ENCODE measurements around the gene LITAFD. TPM values are rescaled to one million over a fixed set of nuclear protein-coding genes. Genes with fewer than 3 reads are reported as not detected.

Gene LITAFD
- total and polyA plus RNA-seq, 9 of the 15 experiments (the other 6 are each of a cell fraction or from before 2014, with no cell fraction given), result not detected

DNA sequence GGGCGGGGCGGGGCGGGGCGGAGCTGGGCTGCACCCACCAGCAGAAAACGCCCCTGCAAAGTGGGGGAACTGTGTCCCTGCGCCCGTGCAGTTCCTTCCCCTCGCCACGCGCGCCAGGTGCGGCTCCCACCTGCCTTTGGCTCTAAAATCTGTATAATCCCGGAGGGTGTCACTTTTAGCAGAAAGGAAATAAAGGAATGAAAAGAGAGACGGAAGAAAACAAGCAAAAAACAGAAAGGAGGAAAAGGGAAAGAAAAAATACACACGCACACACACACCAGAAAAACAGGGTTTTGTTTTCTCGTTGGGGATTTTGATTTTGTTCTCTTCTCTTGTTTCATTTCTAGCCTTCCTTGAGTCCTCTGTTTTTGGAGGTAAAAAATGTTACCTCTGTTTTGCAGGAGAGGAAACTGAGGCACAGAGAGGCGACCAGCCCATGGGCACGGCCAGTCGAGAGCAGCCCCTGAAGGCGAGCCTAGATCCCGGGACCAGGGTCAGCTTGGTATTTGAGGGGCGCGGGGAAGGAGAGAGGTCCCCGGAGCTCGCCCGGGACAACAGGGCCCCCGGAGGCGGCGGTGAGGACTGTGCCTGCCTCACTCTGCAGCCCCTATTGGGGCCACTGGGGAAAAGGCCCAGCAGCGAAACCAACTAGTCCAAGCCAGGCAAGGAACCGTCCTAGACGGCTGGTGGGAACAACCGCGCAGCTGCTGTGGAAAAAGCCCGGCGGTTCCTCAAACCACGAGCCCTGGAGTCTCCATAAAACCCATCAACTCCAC lies 12.8 kb upstream of the LITAFD start:
- ChIA-PET CTCF (ENCODE audit: low intra/inter-chr PET ratio) (no interaction called here), POLR2A (interaction anchor here (0.6 to 1.5 kb wide), 6 partner anchors 9 to 310 kb away, joined by 3 to 9 read pairs (median 3); no protein-coding TSS in a partner anchor)
- Histone ChIP-seq H3K4me3 (peak overlapping the region; percentile 39), H3K79me2 (ENCODE audit: control insufficient read depth, insufficient read depth, low read length) (peaks cover 38% of the 10 kb centered on the region), H3K4me1 (replicated peaks in 1 of 2; ENCODE audit: control insufficient read depth in 2 of 2, insufficient read depth in 2 of 2, low read length in 2 of 2) (peaks cover 39 to 60% of the 10 kb centered on the region in 2 experiments), H3K9me3 (replicated peaks; ENCODE audit: control insufficient read depth, insufficient read depth, low read depth, low read length) (no peaks in the 10 kb centered on the region), H3K27ac (ENCODE audit: extremely low read depth, low read depth, low read length) (peak overlapping the region; percentile 63), H3K9ac (ENCODE audit: insufficient read depth in 1 of 2, low read depth in 2 of 2, low read length in 2 of 2) (peak overlapping the region; percentile 67 to 83), H4K20me1 (replicated peaks; ENCODE audit: control insufficient read depth, insufficient read depth, low read length) (peaks cover 27% of the 10 kb centered on the region), H3K9me1 (ENCODE audit: control insufficient read depth, insufficient read depth, low read length) (peaks cover 8% of the 10 kb centered on the region), H3K27me3 (ENCODE audit: control insufficient read depth in 2 of 2, insufficient read depth in 2 of 2, low read length in 2 of 2) (no peaks in the 10 kb centered on the region), H2AFZ (ENCODE audit: low read depth, low read length) (peak overlapping the region; percentile 93), H3K4me2 (ENCODE audit: insufficient read depth, low read length) (peak overlapping the region; percentile 77), H3K36me3 (ENCODE audit: control insufficient read depth, insufficient read depth, low read length) (peaks cover 8% of the 10 kb centered on the region; the same call in 1 of the 3 replicates)
- 25% methylated on average over 19 of the region's 37 CpGs for WGBS (ENCODE audit: insufficient coverage, low coverage, missing lambda C conversion rate)
- in situ Hi-C loops (cut with MboI), result no loop called here
- no TSS peak for BruUV-seq (replicated peaks)
- FAIRE-seq, result peak; percentile 51
- intact Hi-C loops (cut with micrococcal nuclease), result no loop called here
- DNase-seq (ENCODE audit: extremely low read depth in 1 of 4, low spot score in 3 of 4), result peak; percentile 56 to 63 (median 62)
- peak; percentile 49 for ATAC-seq
- peak in 1 of 3 experiments; percentile 23 for TF ChIP-seq YY1 (IDR thresholded peaks at IDR 0.05; ENCODE audit: borderline replicate concordance in 1 of 3, control insufficient read depth in 1 of 3, extremely low read depth in 1 of 3, insufficient read depth in 3 of 3, insufficient read length in 1 of 3, insufficient replicate concordance in 2 of 3, low read depth in 1 of 3, low read length in 2 of 3)
- 0 out of 2 replicates have a peak, but pooled peaks have one; percentile 51 for TF ChIP-seq LARP7 (IDR thresholded peaks at IDR 0.05)
- TF ChIP-seq ARID1B (IDR thresholded peaks at IDR 0.05), result peak; percentile 9; the same call in 1 of the 2 replicates
- TF ChIP-seq, protein P1, sequence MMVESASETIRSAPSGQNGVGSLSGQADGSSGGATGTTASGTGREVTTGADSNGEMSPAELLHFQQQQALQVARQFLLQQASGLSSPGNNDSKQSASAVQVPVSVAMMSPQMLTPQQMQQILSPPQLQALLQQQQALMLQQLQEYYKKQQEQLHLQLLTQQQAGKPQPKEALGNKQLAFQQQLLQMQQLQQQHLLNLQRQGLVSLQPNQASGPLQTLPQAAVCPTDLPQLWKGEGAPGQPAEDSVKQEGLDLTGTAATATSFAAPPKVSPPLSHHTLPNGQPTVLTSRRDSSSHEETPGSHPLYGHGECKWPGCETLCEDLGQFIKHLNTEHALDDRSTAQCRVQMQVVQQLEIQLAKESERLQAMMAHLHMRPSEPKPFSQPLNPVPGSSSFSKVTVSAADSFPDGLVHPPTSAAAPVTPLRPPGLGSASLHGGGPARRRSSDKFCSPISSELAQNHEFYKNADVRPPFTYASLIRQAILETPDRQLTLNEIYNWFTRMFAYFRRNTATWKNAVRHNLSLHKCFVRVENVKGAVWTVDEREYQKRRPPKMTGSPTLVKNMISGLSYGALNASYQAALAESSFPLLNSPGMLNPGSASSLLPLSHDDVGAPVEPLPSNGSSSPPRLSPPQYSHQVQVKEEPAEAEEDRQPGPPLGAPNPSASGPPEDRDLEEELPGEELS (CRISPR knock-in tag; IDR thresholded peaks at IDR 0.05; ENCODE audit: borderline replicate concordance), result no peak
- TF ChIP-seq HDAC1 (IDR thresholded peaks at IDR 0.05), result peak; percentile 17 to 33; a peak in 2 of 4 replicates
- TF ChIP-seq ARNT (IDR thresholded peaks at IDR 0.05), result 0 out of 4 replicates have a peak, but pooled peaks of 1 of the 2 experiments have one; percentile 57
- TF ChIP-seq SPI1 (IDR thresholded peaks at IDR 0.05; ENCODE audit: borderline replicate concordance, low read depth, low read length), result 0 out of 2 replicates have a peak, but pooled peaks have one; percentile 46
- TF ChIP-seq ZEB2 (IDR thresholded peaks at IDR 0.05), result peak; percentile 55; the same call in 1 of the 2 replicates
- TF ChIP-seq ZNF583 (CRISPR knock-in tag; IDR thresholded peaks at IDR 0.05), result no peak
- TF ChIP-seq BCOR (IDR thresholded peaks at IDR 0.05), result peak; percentile 34; the same call in 1 of the 2 replicates
- TF ChIP-seq BHLHE40 (IDR thresholded peaks at IDR 0.05; ENCODE audit: low read length), result peak; percentile 28; the same call in 1 of the 2 replicates
- TF ChIP-seq, protein P2, sequence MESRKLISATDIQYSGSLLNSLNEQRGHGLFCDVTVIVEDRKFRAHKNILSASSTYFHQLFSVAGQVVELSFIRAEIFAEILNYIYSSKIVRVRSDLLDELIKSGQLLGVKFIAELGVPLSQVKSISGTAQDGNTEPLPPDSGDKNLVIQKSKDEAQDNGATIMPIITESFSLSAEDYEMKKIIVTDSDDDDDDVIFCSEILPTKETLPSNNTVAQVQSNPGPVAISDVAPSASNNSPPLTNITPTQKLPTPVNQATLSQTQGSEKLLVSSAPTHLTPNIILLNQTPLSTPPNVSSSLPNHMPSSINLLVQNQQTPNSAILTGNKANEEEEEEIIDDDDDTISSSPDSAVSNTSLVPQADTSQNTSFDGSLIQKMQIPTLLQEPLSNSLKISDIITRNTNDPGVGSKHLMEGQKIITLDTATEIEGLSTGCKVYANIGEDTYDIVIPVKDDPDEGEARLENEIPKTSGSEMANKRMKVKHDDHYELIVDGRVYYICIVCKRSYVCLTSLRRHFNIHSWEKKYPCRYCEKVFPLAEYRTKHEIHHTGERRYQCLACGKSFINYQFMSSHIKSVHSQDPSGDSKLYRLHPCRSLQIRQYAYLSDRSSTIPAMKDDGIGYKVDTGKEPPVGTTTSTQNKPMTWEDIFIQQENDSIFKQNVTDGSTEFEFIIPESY (CRISPR knock-in tag; IDR thresholded peaks at IDR 0.05), result peak; percentile 90
- TF ChIP-seq RBM22 (IDR thresholded peaks at IDR 0.05; ENCODE audit: low read depth, low read length, poor library complexity, severe bottlenecking), result no peak
- no peak for TF ChIP-seq ZNF121 (CRISPR knock-in tag; conservative IDR thresholded peaks at IDR 0.05)
- peak; percentile 14; the same call in 1 of the 2 replicates for TF ChIP-seq MYC (IDR thresholded peaks at IDR 0.05; ENCODE audit: low read depth, low read length)
- no peak for TF ChIP-seq MYC (CRISPR knock-in tag; IDR thresholded peaks at IDR 0.05; ENCODE audit: borderline replicate concordance, low read depth)
- TF ChIP-seq MTA2 (IDR thresholded peaks at IDR 0.05; ENCODE audit: low read depth), result 0 out of 2 replicates have a peak, but pooled peaks have one; percentile 18
- TF ChIP-seq EGR1 (conservative IDR thresholded peaks at IDR 0.05), result peak; percentile 37; the same call in 1 of the 2 replicates
